ENCODE data around the gene ZNRF1. TPM values are rescaled to one million over a fixed set of nuclear protein-coding genes. Genes with fewer than 3 reads are reported as not detected.

Gene ZNRF1
- total and polyA plus RNA-seq, 2 of the 8 experiments (the other 6 are each of a cell fraction or from before 2014, with no cell fraction given), result 33.5 to 52.9 TPM

GRCh38 chr16:75053791-75054555 is 55.1 kb downstream of the ZNRF1 start:
- H3K27ac ChIP-seq (ENCODE audit: low read depth, low read length), result no peak overlapping the region
- no peaks in the 10 kb centered on the region for H3K27me3 ChIP-seq (replicated peaks in 1 of 4; ENCODE audit: control insufficient read depth in 3 of 4, extremely low read depth in 1 of 4, insufficient read depth in 3 of 4, low read length in 3 of 4)
- CTCF ChIA-PET (ENCODE audit: partially characterized antibody), result interaction anchor here (0.6 to 1.9 kb wide), 7 partner anchors 8 to 180 kb away, joined by 3 to 12 read pairs (median 4); no protein-coding TSS in a partner anchor

More at GRCh38 chr16:75053791-75054555, 55.1 kb downstream of the ZNRF1 start:
- Histone ChIP-seq H2BK5ac (ENCODE audit: low read depth, low read length) (no peak overlapping the region), H3K79me1 (ENCODE audit: low read depth, low read length) (peaks cover 24% of the 10 kb centered on the region), H2BK12ac (ENCODE audit: low read depth, low read length) (no peak overlapping the region), H3K14ac (ENCODE audit: insufficient read length) (no peak overlapping the region), H3K4me3 (ENCODE audit: extremely low read depth in 1 of 4, insufficient read depth in 2 of 4, low read depth in 3 of 4, low read length in 4 of 4) (no peak overlapping the region), H2AK5ac (ENCODE audit: low read depth, low read length) (no peak overlapping the region), H3K9me3 (ENCODE audit: insufficient read depth in 2 of 2, low read depth in 1 of 2, low read length in 1 of 2) (no peaks in the 10 kb centered on the region), H3K56ac (replicated peaks; ENCODE audit: insufficient read length, low read depth, low read length) (no peak overlapping the region), H2BK15ac (ENCODE audit: low read length) (no peak overlapping the region), H2BK120ac (replicated peaks; ENCODE audit: low read depth, low read length) (no peak overlapping the region), H3K23ac (ENCODE audit: insufficient read length) (no peak overlapping the region), H3K36me3 (ENCODE audit: control insufficient read depth in 2 of 4, insufficient read depth in 4 of 4, low read length in 3 of 4) (peaks cover 0 to 3% (median 0%) of the 10 kb centered on the region in 4 experiments; a peak in 1 of 8 replicates), H4K20me1 (replicated peaks in 1 of 2; ENCODE audit: control insufficient read depth in 1 of 2, insufficient read depth in 2 of 2, low read length in 2 of 2) (peaks cover 1 to 17% of the 10 kb centered on the region in 2 experiments), H3K4me2 (ENCODE audit: insufficient read depth in 1 of 2, low read depth in 2 of 2, low read length in 2 of 2) (no peak overlapping the region), H2AFZ (ENCODE audit: low read length) (no peak overlapping the region), H4K8ac (ENCODE audit: extremely low read depth, insufficient read depth, low read length) (no peak overlapping the region), H3K9ac (replicated peaks in 1 of 4; ENCODE audit: extremely low read depth in 1 of 4, low read depth in 3 of 4, low read length in 3 of 4) (no peak overlapping the region), H3K79me2 (ENCODE audit: control insufficient read depth in 1 of 2, insufficient read depth in 2 of 2, low read length in 2 of 2) (peaks cover 9 to 85% of the 10 kb centered on the region in 2 experiments; a peak in 3 of 4 replicates), H3K18ac (ENCODE audit: extremely low read depth, low read length) (no peak overlapping the region), H3K23me2 (ENCODE audit: low read depth, low read length) (no peaks in the 10 kb centered on the region), H4K91ac (replicated peaks; ENCODE audit: insufficient read length, low read length) (no peak overlapping the region), H4K5ac (ENCODE audit: insufficient read length, low read depth, low read length) (no peak overlapping the region), H3K4me1 (replicated peaks in 1 of 4; ENCODE audit: control insufficient read depth in 3 of 4, insufficient read depth in 4 of 4, low read length in 3 of 4) (peaks cover 0 to 11% (median 3%) of the 10 kb centered on the region in 4 experiments; a peak in 4 of 7 replicates), H3K4ac (replicated peaks; ENCODE audit: insufficient read length, low read depth, low read length) (no peak overlapping the region), H2BK20ac (ENCODE audit: low read length) (no peak overlapping the region)
- POLR2A ChIA-PET (ENCODE audit: partially characterized antibody), result interaction anchor here (1.2 kb wide), 1 partner anchor 49 kb away, joined by 3 read pairs; no protein-coding TSS in a partner anchor
- 90% methylated on average over 4 of the region's 4 CpGs; no CpG with 5 or more reads in 1 of the 2 experiments for WGBS, 2 experiments (ENCODE audit: extremely low coverage in 1 of 2, insufficient coverage in 1 of 2, insufficient read length in 1 of 2, insufficient replicate concordance in 2 of 2, low coverage in 1 of 2, low lambda C conversion rate in 2 of 2, missing lambda C conversion rate in 1 of 2)
- no peak for FAIRE-seq
- TF ChIP-seq JUN (IDR thresholded peaks at IDR 0.05; ENCODE audit: low read depth, low read length) (no peak), KDM5A (IDR thresholded peaks at IDR 0.05; ENCODE audit: low read length) (no peak), POLR2A (IDR thresholded peaks at IDR 0.05; ENCODE audit: control extremely low read depth in 1 of 2, low read depth in 2 of 2, low read length in 2 of 2) (no peak), SUZ12 (IDR thresholded peaks at IDR 0.05; ENCODE audit: low read length) (no peak), POU5F1 (IDR thresholded peaks at IDR 0.05; ENCODE audit: low read depth, low read length) (no peak), SAP30 (IDR thresholded peaks at IDR 0.05; ENCODE audit: insufficient read depth, insufficient replicate concordance, low read length) (no peak), BRCA1 (IDR thresholded peaks at IDR 0.05; ENCODE audit: low read depth, low read length) (no peak), ATF2 (IDR thresholded peaks at IDR 0.05; ENCODE audit: low read length) (no peak), FOSL1 (IDR thresholded peaks at IDR 0.05; ENCODE audit: insufficient read depth, low read depth, low read length) (no peak), CTBP2 (IDR thresholded peaks at IDR 0.05; ENCODE audit: borderline replicate concordance, insufficient read depth, insufficient read length, low read length) (no peak), CBX5 (IDR thresholded peaks at IDR 0.05; ENCODE audit: low read depth, low read length) (no peak)
- DNase-seq (ENCODE audit: low read depth in 1 of 2, low spot score in 2 of 2), result no peak

Data from H1 (cell line).